ENCODE measurements around the gene ARHGEF37.

DNA sequence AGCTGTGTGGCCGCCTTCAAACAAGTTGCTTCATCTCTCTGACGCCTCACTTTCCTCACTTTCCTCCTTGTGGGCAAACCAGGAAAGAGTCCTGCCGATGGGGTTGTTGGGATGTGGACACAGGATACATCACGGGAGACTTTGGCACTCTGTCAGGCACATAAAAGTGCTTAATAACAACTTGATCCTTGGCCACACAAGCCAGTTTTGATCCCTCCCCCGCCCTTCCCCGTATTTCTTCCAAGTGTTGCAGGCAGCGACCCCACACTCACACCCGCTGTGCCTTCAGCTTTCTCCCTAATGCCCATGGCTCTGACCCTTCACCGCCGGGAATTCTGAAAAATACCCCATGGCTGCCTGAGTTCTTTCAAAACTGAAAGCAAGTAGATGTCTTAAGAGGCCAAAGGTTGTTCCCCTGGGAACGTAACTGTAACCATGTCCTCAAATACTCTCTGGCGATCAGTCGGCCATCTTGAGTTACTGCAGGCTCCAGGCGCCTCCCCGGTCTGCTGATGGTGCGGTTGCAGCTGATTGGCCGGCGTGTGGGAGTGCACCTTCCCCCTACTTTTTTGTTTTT lies 59.8 kb downstream of the ARHGEF37 start:
- TF ChIP-seq ELF4 (IDR thresholded peaks at IDR 0.05): no peak
- no peak for TF ChIP-seq BHLHE40 (IDR thresholded peaks at IDR 0.05; ENCODE audit: borderline replicate concordance)
- no peak for TF ChIP-seq ZNF384 (IDR thresholded peaks at IDR 0.05)
- TF ChIP-seq SUZ12 (IDR thresholded peaks at IDR 0.05): no peak
- no peak for TF ChIP-seq SP1 (IDR thresholded peaks at IDR 0.05)
- TF ChIP-seq FOXM1 (IDR thresholded peaks at IDR 0.05; ENCODE audit: borderline replicate concordance): no peak
- no peak for TF ChIP-seq ARNT (IDR thresholded peaks at IDR 0.05)
- no peak for TF ChIP-seq FOXK2 (IDR thresholded peaks at IDR 0.05)
